Mesodermal cell (in vitro differentiated cells): Measurements from ENCODE around the gene MYBBP1A.

Experiments
- H3K27ac ChIP-seq: 2 replicates; pipeline ENCODE4 v1.7.0; 2013; ENCODE audit warnings: mild to moderate bottlenecking, low read depth, low read length, moderate library complexity; ENCODE audit not compliant: severe bottlenecking
- H3K36me3 ChIP-seq: 2 replicates; pipeline ENCODE4 v1.7.1; 2013; ENCODE audit warnings: mild to moderate bottlenecking, low read length, moderate library complexity; ENCODE audit not compliant: control insufficient read depth, insufficient read depth
- H3K4me1 ChIP-seq: one replicate; pipeline ENCODE4 v1.7.1; 2013; ENCODE audit warnings: mild to moderate bottlenecking, low read length; ENCODE audit not compliant: insufficient read depth, control insufficient read depth, poor library complexity, severe bottlenecking
- H3K4me3 ChIP-seq: 2 replicates; pipeline ENCODE4 v1.7.0; 2013; ENCODE audit warnings: low read length, control low read depth, mild to moderate bottlenecking; ENCODE audit not compliant: insufficient read depth, poor library complexity, severe bottlenecking; ENCODE audit errors: extremely low read depth
- H3K9me3 ChIP-seq: 2 replicates; pipeline ENCODE4 v1.7.1; 2013; ENCODE audit warnings: mild to moderate bottlenecking, low read length, moderate library complexity; ENCODE audit not compliant: control insufficient read depth
- WGBS, 2 experiments: methylation state at CpG; one replicate each; pipeline ENCODE4 v1.1.5; 2013; ENCODE audit warnings: missing lambda C conversion rate in 2 of 2; ENCODE audit not compliant: insufficient coverage in 2 of 2; 5-methylcytosine and 5-hydroxymethylcytosine counted together

MYBBP1A gene

DNA sequence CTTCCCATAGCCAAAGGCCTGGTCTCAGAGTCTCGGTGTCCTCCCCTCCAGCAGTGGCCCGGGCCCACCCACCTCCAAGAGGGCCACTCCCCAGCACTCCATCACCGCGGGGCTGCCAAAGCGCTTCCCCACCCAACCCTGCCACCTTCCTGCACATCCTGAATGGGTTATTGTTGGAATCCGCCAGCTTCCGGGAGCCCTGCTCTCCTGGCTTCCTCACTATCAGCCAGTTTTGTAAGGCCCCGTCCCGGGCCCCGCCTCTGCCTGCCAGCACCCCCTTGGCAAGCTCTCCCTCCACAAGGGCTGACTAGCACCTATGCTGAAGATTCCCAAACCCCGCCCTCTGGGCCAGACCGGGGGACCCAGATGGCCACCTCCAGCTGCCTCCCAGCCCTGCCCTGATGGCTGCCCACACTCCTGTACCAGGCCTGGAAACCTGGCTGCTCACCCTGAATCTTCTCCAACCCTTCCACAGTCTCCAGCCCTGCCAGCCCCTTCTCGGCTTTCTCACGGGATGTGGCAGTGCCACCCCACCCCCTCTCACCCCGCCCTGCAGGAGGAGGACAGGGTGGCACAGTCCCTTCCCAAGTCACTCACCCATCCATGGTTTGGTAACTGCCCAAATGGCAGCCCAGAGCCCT lies 14.4 kb downstream of the MYBBP1A start:
- Histone ChIP-seq H3K4me1 (peaks cover 4% of the 10 kb centered on the region), H3K36me3 (peaks cover 79% of the 10 kb centered on the region), H3K9me3 (no peaks in the 10 kb centered on the region), H3K27ac (no peak overlapping the region), H3K4me3 (no peak overlapping the region)
- WGBS, 2 experiments: 96 to 99% methylated on average over 11 to 12 of the region's 15 CpGs

DNA sequence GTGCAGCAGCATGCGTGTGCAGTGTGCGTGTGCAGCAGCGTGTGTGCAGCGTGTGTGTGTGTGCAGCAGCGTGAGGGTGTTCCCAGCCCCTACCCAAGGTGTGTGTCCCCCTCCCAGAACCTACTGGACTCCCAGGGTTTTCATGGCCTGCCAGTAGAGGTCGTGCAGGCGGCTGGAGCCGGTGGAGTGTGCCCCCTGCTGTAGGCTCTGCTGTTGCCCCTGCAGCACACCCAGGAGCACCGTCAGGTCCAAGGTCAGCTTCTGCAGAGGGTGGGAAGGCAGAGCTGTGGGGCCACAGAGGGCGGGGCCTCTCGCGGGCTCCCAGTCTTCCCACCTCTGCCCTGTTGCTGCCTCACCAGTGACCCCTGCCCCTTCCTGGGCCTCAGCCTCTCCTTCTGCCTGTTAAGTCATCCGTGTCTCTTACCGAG lies 14.9 kb downstream of the MYBBP1A start:
- Histone ChIP-seq H3K27ac (no peak overlapping the region), H3K9me3 (no peaks in the 10 kb centered on the region), H3K4me1 (peaks cover 4% of the 10 kb centered on the region), H3K4me3 (no peak overlapping the region), H3K36me3 (peaks cover 74% of the 10 kb centered on the region)
- 94 to 98% methylated on average over 6 to 13 of the region's 14 CpGs for WGBS, 2 experiments

DNA sequence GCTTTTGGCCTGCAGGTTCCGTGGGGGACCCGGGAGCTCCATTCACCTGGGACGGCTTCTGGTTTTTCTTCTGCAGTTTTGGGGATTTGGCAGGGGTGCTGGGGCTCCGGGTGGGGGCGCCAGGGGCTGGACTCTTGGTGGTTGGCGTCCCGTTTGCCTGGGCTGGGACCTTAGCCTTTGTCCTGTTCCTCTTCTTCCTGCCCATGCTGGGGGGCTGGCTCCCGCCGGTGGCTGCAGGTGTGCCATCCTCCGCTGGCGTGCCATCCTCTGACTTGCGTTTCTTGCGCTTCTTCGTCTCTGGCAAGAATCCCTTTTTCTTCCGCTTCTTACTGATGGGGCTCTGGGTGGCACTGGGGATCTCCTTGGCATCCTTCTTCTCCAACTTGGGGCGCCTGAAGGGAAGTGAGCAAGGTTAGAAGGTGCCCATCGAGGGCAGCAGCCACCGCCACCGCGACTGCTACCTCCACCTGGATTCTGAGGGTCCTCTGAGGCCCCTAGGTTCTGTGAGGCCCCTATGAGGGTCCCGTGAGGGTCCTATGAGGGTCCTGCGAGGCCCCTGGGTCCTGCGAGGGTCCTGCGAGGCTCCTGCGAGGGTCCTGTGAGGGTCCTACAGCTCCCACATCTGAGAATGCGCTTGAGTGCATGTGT lies 15.5 kb downstream of the MYBBP1A start:
- Histone ChIP-seq H3K9me3 (no peaks in the 10 kb centered on the region), H3K27ac (no peak overlapping the region), H3K4me1 (peaks cover 4% of the 10 kb centered on the region), H3K4me3 (no peak overlapping the region), H3K36me3 (peaks cover 71% of the 10 kb centered on the region)
- WGBS, 2 experiments: 94 to 96% methylated on average over 24 to 26 of the region's 26 CpGs

DNA sequence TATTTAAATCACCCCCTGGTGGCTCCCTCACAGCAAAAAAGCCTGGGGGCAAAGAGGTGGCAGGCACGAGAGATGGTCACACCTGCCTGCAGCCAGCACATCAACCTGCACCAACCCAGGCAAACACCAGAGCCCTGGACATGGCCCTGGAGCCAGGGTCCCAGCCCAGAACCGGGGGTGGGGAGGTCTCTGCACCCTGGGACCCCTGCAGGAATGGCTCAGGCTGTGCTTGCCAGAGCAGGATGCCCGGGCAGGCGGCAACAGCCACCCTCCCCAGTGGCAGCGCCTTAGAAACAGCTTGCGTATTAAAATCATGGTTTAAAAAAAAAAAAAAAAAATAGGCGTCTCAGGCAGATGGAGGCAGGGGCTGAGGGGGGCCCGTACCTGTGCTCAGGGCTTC lies 16.2 kb downstream of the MYBBP1A start:
- H3K9me3 ChIP-seq: no peaks in the 10 kb centered on the region
- 96 to 100% methylated on average over 5 to 7 of the region's 8 CpGs for WGBS, 2 experiments
- H3K36me3 ChIP-seq: peaks cover 67% of the 10 kb centered on the region
- H3K27ac ChIP-seq: no peak overlapping the region
- no peak overlapping the region for H3K4me3 ChIP-seq
- peaks cover 4% of the 10 kb centered on the region for H3K4me1 ChIP-seq

DNA sequence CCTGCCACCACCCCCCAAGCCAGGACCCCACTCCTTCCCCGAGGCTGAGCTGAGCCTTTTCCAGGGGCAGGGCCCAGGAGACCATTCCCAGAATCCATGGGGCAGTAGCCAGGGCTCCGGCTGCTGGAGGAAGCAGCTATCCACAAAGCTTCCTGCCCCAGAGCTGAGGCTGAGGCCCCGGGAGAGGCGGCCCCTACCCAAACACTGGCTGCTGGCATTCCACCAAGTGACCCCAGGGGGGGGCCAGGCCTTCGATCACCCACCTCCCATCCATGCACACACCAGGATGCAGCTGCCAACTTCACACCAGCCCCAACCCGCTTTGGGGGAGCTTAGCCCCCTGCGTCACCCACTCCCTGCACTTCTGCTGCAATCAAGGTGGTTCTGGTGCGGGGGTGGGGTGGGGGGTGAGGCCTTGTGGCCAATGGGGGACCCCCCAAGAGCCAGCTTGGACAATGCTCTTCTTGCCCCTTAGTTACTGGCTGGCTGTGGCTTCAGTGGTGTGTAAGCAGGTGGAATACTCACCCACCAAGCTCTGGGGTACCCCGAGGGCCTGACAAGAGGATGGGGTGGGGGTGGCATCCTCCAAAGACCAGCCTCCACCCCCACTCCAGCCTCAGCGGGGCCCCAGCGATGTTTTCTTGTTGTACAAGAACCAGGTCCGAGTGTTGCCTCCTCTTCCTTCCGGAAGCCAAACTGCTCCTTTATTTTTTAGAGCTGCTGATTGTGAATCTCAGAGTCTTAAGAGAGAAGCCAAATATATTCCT lies 16.8 kb downstream of the MYBBP1A start:
- Histone ChIP-seq H3K4me3 (no peak overlapping the region), H3K36me3 (peaks cover 61% of the 10 kb centered on the region), H3K9me3 (no peaks in the 10 kb centered on the region), H3K27ac (no peak overlapping the region), H3K4me1 (peaks cover 4% of the 10 kb centered on the region)
- WGBS, 2 experiments: 90 to 100% methylated on average over 3 to 4 of the region's 13 CpGs

DNA sequence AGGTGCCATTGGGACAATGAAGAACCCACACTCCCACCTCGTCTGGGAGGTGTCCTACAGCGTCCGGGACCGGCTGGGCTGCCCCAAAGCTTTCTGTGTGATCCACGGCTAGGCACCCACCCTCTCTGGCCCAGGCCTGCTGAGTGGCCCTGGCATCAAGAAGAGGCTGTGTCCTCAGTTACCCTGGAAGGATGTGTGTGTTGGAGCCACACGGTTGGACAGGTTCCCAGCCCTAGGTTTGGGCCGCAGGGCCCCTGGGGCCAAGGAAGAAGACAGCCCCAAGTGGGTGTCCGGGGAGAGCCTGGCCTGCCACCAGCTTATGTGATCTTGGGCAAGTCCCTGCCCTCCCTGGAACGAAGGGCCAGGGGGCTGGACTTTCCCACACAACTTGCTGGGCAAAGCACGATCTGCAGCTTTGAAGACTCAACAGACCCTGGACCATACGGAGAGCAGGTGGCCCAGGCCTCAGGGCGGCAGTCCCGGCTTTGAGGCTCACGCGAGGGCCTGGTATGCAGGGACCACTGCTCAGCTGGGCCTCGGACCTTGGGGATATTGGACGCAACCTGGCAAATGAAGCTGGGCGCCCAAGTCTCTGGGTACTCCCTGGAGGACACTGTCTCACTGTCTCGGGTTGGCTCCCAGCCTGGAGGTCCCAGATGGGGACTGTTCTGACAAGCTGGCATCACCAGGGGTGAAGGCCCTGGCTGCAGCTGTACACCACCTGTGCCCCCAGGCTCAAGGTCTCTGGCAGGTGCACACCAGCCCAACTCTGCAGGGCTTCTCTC lies 17.5 kb downstream of the MYBBP1A start:
- WGBS, 2 experiments: 93 to 95% methylated on average over 15 to 19 of the region's 19 CpGs

DNA sequence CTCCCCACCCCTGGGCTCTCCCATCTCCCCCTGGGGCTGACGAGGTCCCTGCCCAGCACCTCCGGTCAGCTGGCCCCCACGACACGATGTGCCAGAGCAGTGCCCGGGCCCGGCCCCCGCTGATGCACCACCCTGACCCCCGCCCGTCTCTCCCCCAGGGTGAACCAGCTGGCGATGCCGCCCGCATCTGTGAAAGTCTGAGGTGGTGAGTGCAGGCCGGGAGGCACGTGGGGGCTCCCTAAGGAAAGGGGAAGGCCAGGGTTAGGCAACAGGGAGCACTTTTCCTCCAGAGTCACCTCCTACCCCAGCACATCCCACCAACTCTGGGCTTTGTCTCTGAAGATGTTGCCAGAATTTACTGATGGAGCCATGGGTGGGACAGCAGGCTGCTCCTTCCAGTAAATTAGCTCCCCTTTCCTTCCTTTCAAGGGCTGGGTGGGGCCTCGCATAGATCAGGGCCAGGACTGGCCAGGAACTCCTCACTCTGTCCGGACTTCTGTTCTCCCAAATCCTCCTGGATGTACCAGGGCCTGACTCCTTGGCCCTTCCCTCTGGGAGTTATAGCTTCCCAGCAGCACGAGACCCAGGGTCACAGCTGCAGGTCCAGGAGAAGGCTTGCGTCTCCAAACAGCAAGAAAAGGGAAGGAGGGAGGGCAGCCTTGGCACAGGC lies 18.3 kb downstream of the MYBBP1A start:
- 88 to 91% methylated on average over 10 to 15 of the region's 18 CpGs for WGBS, 2 experiments
- H3K4me1 ChIP-seq: peaks cover 4% of the 10 kb centered on the region
- no peak overlapping the region for H3K4me3 ChIP-seq
- H3K27ac ChIP-seq: no peak overlapping the region
- peaks cover 47% of the 10 kb centered on the region for H3K36me3 ChIP-seq
- H3K9me3 ChIP-seq: no peaks in the 10 kb centered on the region

More for the DNA sequence above, 17.5 kb downstream of the MYBBP1A start:
- no peak overlapping the region for H3K4me3 ChIP-seq
- no peak overlapping the region for H3K27ac ChIP-seq
- peaks cover 55% of the 10 kb centered on the region for H3K36me3 ChIP-seq
- H3K4me1 ChIP-seq: peaks cover 4% of the 10 kb centered on the region
- no peaks in the 10 kb centered on the region for H3K9me3 ChIP-seq

DNA sequence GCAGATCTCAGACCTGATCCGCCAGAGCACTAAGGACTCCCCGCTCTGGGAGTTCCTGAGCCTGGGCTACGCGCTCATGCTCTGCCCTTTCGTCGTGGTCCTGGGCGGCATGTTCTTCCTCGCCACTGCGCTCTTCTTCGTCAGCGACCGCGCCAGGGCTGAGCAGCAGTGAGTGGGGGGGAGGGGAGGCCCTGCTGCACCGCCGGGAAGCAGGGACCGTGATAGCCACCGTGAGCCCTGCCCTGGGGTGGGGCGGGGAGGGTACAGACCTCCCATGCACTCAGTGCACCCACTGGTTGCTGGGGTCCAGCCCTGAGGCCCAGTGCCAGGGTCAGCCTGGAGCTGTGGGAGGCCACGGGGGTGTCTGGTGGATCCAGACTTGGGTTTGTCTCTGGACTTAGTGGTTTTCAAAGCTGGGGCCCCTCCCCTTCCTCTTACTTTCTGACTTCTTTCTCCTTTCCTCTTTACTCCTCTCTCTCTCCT lies 18.9 kb downstream of the MYBBP1A start:
- H3K27ac ChIP-seq: no peak overlapping the region
- peaks cover 6% of the 10 kb centered on the region for H3K4me1 ChIP-seq
- H3K36me3 ChIP-seq: peaks cover 42% of the 10 kb centered on the region
- 45 to 49% methylated on average over 9 to 15 of the region's 19 CpGs for WGBS, 2 experiments
- no peaks in the 10 kb centered on the region for H3K9me3 ChIP-seq
- no peak overlapping the region for H3K4me3 ChIP-seq

DNA sequence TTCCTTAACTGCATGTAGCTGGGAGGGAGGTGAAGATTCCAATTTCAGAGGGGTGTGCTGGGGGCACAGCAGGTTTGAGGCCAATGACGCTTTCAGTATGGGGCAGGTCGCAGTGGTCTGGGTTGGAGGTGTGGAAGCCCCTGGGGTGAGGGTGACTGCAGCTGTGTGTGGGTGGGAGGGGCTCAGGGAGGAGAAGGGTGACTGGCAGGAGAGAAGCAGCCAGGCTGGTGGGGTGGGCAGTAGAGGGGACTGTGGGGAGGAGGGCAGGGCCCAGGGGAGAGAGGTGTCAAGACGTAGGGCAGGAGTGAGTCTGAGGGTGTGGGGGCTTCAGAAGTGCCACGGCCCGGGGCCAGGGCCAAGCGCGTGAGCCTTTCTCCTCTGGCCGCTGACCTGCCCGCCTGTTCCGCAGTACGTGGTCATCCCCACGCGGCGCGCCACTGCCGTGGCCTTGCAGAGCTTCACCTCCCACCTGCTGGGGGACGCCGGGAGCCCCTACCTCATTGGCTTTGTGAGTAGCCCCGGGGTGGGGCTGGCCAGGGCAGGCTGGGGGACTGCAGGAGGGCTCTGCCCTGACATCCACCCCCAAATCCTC lies 19.4 kb downstream of the MYBBP1A start:
- H3K9me3 ChIP-seq: no peaks in the 10 kb centered on the region
- H3K27ac ChIP-seq: no peak overlapping the region
- peaks cover 36% of the 10 kb centered on the region for H3K36me3 ChIP-seq
- peaks cover 9% of the 10 kb centered on the region for H3K4me1 ChIP-seq
- 75 to 76% methylated on average over 15 to 18 of the region's 19 CpGs for WGBS, 2 experiments
- H3K4me3 ChIP-seq: no peak overlapping the region
